A549 (cell line): Measurements from ENCODE around the gene IRF4.

Experiments
- BHLHE40 ChIP-seq: IDR thresholded peaks from 2 replicates; pipeline ENCODE4 v1.6.1; 2012; ENCODE audit warnings: low read depth, low read length, inconsistent platforms
- CEBPB ChIP-seq, 2 experiments: fragments of >200 bp in 1 of 2; sonication (Bioruptor Twin) in 1 of 2; formaldehyde crosslinking in 1 of 2; IDR thresholded peaks; 2 replicates each; pipeline ENCODE4 v1.6.1; 2012 to 2016
- CHD2 ChIP-seq: fragments of 150-350 bp; IDR thresholded peaks from 2 replicates; pipeline ENCODE4 v1.6.1; 2014; ENCODE audit warnings: low read length; ENCODE audit not compliant: partially characterized antibody
- CHD4 ChIP-seq: fragments of 200-600 bp; sonication (generic); IDR thresholded peaks from 2 replicates; pipeline ENCODE4 v1.6.1; 2016; ENCODE audit warnings: antibody characterized with exemption, mild to moderate bottlenecking, borderline replicate concordance
- FOSL2 ChIP-seq, 2 experiments: fragments of 450-650 bp in 1 of 2; fragments of >200 bp in 1 of 2; sonication (Bioruptor Twin) in 1 of 2; formaldehyde crosslinking; IDR thresholded peaks; 2 replicates each; pipeline versions ENCODE4 v1.5.0 to v1.6.1; 2016 to 2020; ENCODE audit warnings: mild to moderate bottlenecking in 1 of 2, moderate library complexity in 1 of 2
- POLR2A ChIP-seq: IDR thresholded peaks from 2 replicates; pipeline ENCODE4 v1.6.1; 2012; ENCODE audit warnings: mild to moderate bottlenecking, low read length
- TF ChIP-seq, protein P1 (sequence below): fragments of >200 bp; sonication (Bioruptor Twin); formaldehyde crosslinking; IDR thresholded peaks from 3 replicates; pipeline ENCODE4 v1.5.1; 2016
- TF ChIP-seq, protein P2 (sequence below): IDR thresholded peaks from 2 replicates; pipeline ENCODE4 v1.6.1; 2012

DNA sequence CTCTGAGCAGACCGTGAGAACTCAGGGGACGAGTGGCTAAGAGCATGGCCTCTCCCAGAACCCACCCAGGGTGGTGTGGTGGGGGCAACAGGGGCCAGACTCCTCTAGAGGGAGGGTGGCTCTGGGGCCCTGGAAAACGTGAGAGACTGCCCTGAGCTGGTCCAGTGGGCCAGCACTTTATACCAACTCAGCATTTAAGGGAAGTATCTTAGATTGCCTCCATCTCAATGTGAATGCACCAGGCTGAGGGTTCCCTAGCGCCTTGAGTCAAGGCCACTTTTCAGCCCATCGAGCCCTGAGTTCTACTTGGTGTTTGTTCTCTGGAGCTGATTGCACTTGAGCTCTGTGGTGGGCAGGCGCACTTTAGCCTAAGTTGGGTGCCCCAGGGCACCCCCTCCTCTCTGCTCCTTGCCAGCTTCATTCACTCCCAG lies 42.0 kb upstream of the IRF4 start:
- no peak for TF ChIP-seq FOSL2 (IDR thresholded peaks at IDR 0.05)
- TF ChIP-seq FOSL2 (CRISPR knock-in tag; IDR thresholded peaks at IDR 0.05): no peak
- no peak for TF ChIP-seq BHLHE40
- TF ChIP-seq CEBPB (IDR thresholded peaks at IDR 0.05): no peak
- TF ChIP-seq, protein P1, sequence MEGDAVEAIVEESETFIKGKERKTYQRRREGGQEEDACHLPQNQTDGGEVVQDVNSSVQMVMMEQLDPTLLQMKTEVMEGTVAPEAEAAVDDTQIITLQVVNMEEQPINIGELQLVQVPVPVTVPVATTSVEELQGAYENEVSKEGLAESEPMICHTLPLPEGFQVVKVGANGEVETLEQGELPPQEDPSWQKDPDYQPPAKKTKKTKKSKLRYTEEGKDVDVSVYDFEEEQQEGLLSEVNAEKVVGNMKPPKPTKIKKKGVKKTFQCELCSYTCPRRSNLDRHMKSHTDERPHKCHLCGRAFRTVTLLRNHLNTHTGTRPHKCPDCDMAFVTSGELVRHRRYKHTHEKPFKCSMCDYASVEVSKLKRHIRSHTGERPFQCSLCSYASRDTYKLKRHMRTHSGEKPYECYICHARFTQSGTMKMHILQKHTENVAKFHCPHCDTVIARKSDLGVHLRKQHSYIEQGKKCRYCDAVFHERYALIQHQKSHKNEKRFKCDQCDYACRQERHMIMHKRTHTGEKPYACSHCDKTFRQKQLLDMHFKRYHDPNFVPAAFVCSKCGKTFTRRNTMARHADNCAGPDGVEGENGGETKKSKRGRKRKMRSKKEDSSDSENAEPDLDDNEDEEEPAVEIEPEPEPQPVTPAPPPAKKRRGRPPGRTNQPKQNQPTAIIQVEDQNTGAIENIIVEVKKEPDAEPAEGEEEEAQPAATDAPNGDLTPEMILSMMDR: no peak
- TF ChIP-seq, protein P2, sequence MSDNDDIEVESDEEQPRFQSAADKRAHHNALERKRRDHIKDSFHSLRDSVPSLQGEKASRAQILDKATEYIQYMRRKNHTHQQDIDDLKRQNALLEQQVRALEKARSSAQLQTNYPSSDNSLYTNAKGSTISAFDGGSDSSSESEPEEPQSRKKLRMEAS: no peak
- no peak for TF ChIP-seq CHD4
- no peak for TF ChIP-seq CHD2
- TF ChIP-seq POLR2A: no peak
